GM23338 (cell line): ENCODE measurements around the gene APMAP. TPM values are rescaled to one million over a fixed set of nuclear protein-coding genes. Genes with fewer than 3 reads are reported as not detected.

Source experiments
- ATAC-seq: fragments of 200-7000 bp; cut with Tn5 transposase; 3 replicates; pipeline ENCODE4 v1.9.1; 2020
- DNase-seq: peaks from one replicate; pipeline ENCODE4 v3.0.0-alpha.2; 2015; ENCODE audit warnings: low spot score
- H2AFZ ChIP-seq: fragments of 200-600 bp; sonication (generic); 2 replicates; pipeline ENCODE4 v1.8.0; 2016; ENCODE audit warnings: antibody characterized with exemption, mild to moderate bottlenecking, moderate library complexity
- H3F3A ChIP-seq: fragments of 200-600 bp; sonication (generic); replicated peaks from 2 replicates; pipeline ENCODE4 v1.8.0; 2017; ENCODE audit warnings: antibody characterized with exemption, mixed run types, low read depth
- H3K27ac ChIP-seq: fragments of 200-600 bp; sonication (generic); 2 replicates; pipeline ENCODE4 v1.6.1; 2016; ENCODE audit warnings: low read depth
- H3K27me3 ChIP-seq: fragments of 200-600 bp; sonication (generic); 2 replicates; pipeline ENCODE4 v1.8.0; 2016; ENCODE audit warnings: mild to moderate bottlenecking, mixed run types, moderate library complexity; ENCODE audit not compliant: insufficient read depth
- H3K36me3 ChIP-seq: fragments of 200-600 bp; sonication (generic); 2 replicates; pipeline ENCODE4 v1.8.0; 2016; ENCODE audit warnings: mild to moderate bottlenecking; ENCODE audit not compliant: insufficient read depth
- H3K4me1 ChIP-seq: fragments of 200-600 bp; sonication (generic); 2 replicates; pipeline ENCODE4 v1.8.0; 2016; ENCODE audit warnings: mild to moderate bottlenecking, moderate library complexity; ENCODE audit not compliant: insufficient read depth
- H3K4me2 ChIP-seq: fragments of 200-600 bp; sonication (generic); 2 replicates; pipeline ENCODE4 v1.7.1; 2017; ENCODE audit warnings: mixed run types
- H3K4me3 ChIP-seq: fragments of 200-600 bp; sonication (generic); 2 replicates; pipeline ENCODE4 v1.6.1; 2016; ENCODE audit warnings: mixed run types
- H3K79me2 ChIP-seq: fragments of 200-600 bp; sonication (generic); replicated peaks from 2 replicates; pipeline ENCODE4 v1.8.0; 2017; ENCODE audit warnings: mild to moderate bottlenecking; ENCODE audit not compliant: insufficient read depth
- H3K9me2 ChIP-seq: fragments of 200-600 bp; sonication (generic); 2 replicates; pipeline ENCODE4 v1.8.0; 2017; ENCODE audit not compliant: insufficient read depth
- H4K20me1 ChIP-seq: fragments of 200-600 bp; sonication (generic); replicated peaks from 2 replicates; pipeline ENCODE4 v1.8.0; 2017; ENCODE audit warnings: mild to moderate bottlenecking; ENCODE audit not compliant: insufficient read depth
- H3K27ac Mint-ChIP-seq: 2 replicates; pipeline ENCODE4 v1.8.0; 2020; ENCODE audit warnings: inconsistent platforms, mild to moderate bottlenecking, moderate library complexity, mixed read lengths
- H3K27me3 Mint-ChIP-seq: 3 replicates; pipeline ENCODE4 v1.8.0; 2022; ENCODE audit warnings: low read depth, mild to moderate bottlenecking, moderate library complexity, mixed read lengths, inconsistent platforms; ENCODE audit not compliant: insufficient read depth, poor library complexity
- H3K36me3 Mint-ChIP-seq: 3 replicates; pipeline ENCODE4 v1.8.0; 2021; ENCODE audit warnings: low read depth, mild to moderate bottlenecking, inconsistent platforms, moderate library complexity, mixed read lengths
- H3K4me1 Mint-ChIP-seq: 3 replicates; pipeline ENCODE4 v1.8.0; 2020; ENCODE audit warnings: mild to moderate bottlenecking, inconsistent platforms, mixed read lengths
- H3K4me3 Mint-ChIP-seq: 3 replicates; pipeline ENCODE4 v1.8.0; 2021; ENCODE audit warnings: moderate library complexity, mild to moderate bottlenecking, inconsistent platforms, mixed read lengths
- H3K9me3 Mint-ChIP-seq: 3 replicates; pipeline ENCODE4 v1.8.0; 2020; ENCODE audit warnings: moderate library complexity, mild to moderate bottlenecking, inconsistent platforms, mixed read lengths
- CREB1 ChIP-seq: fragments of 250-450 bp; sonication (Bioruptor Pico); IDR thresholded peaks from 2 replicates; pipeline ENCODE4 v1.5.0; 2020; ENCODE audit warnings: low read depth, mild to moderate bottlenecking, moderate library complexity
- CTCF ChIP-seq, 2 experiments: fragments of 200-600 bp in 1 of 2; sonication (generic) in 1 of 2; conservative IDR thresholded peaks; 2 replicates each; pipeline versions ENCODE4 v1.5.1 to v1.6.1; 2016 to 2017; ENCODE audit warnings: antibody characterized with exemption in 2 of 2, low read depth in 2 of 2, mild to moderate bottlenecking in 2 of 2, moderate library complexity in 1 of 2
- ETS1 ChIP-seq: IDR thresholded peaks from 2 replicates; pipeline ENCODE4 v1.6.1; 2016; ENCODE audit warnings: antibody characterized with exemption
- EZH2 ChIP-seq: fragments of 200-600 bp; sonication (generic); IDR thresholded peaks from one replicate; pipeline ENCODE4 v1.8.0; 2017; ENCODE audit warnings: antibody characterized with exemption, mild to moderate bottlenecking, low read depth; ENCODE audit not compliant: unreplicated experiment
- EZH2phosphoT487 ChIP-seq: fragments of 200-600 bp; sonication (generic); IDR thresholded peaks from one replicate; pipeline ENCODE4 v1.8.1; 2018; ENCODE audit warnings: antibody characterized with exemption; ENCODE audit not compliant: unreplicated experiment
- JUNB ChIP-seq: IDR thresholded peaks from one replicate; pipeline ENCODE4 v1.6.1; 2016; ENCODE audit warnings: antibody characterized with exemption; ENCODE audit not compliant: unreplicated experiment
- NANOG ChIP-seq: IDR thresholded peaks from 2 replicates; pipeline ENCODE4 v1.6.1; 2016; ENCODE audit warnings: antibody characterized with exemption, borderline replicate concordance
- POLR2AphosphoS5 ChIP-seq: IDR thresholded peaks from 2 replicates; pipeline ENCODE4 v1.6.1; 2016; ENCODE audit warnings: antibody characterized with exemption, low read depth
- REST ChIP-seq: IDR thresholded peaks from one replicate; pipeline ENCODE4 v1.6.1; 2018; ENCODE audit warnings: antibody characterized with exemption; ENCODE audit not compliant: unreplicated experiment
- STAT1 ChIP-seq: IDR thresholded peaks from one replicate; pipeline ENCODE4 v1.6.1; 2016; ENCODE audit warnings: antibody characterized with exemption; ENCODE audit not compliant: unreplicated experiment
- ZNF114 ChIP-seq: fragments of 250-450 bp; sonication (Bioruptor Pico); IDR thresholded peaks from 2 replicates; pipeline ENCODE4 v1.5.0; 2020; ENCODE audit warnings: mild to moderate bottlenecking, moderate library complexity
- ZNF331 ChIP-seq: fragments of 250-450 bp; sonication (Bioruptor Pico); IDR thresholded peaks from 2 replicates; pipeline ENCODE4 v1.5.0; 2020; ENCODE audit warnings: low read depth, mild to moderate bottlenecking, moderate library complexity
- polyA plus RNA-seq: library from polyadenylated mRNA; unstranded; fragments of >200 nt; fragmentation: Nextera tagmentation; extraction: Ambion mirVana; gene quantifications from 2 replicates; pipeline ENCODE4 v1.2.1, GENCODE V29; 2016
- total RNA-seq: library from RNA; depleted of rRNA; stranded (reverse); fragments of >200 nt; shearing (Covaris generic); gene quantifications from 2 replicates; pipeline ENCODE4 v1.2.3, GENCODE V29; 2014

The APMAP gene
- total and polyA plus RNA-seq, 2 experiments from 2014 or later, result 31.7 to 72.3 TPM

- H3F3A ChIP-seq, result no peaks in the 10 kb centered on the region
- peak overlapping the region; percentile 64; the same call in 1 of the 2 replicates for H3K4me2 ChIP-seq
- H3K4me1 ChIP-seq, result no peaks in the 10 kb centered on the region
- H2AFZ ChIP-seq, result peak overlapping the region; percentile 97
- no peak for TF ChIP-seq POLR2AphosphoS5
- TF ChIP-seq ZNF331 (CRISPR knock-in tag), result no peak
- TF ChIP-seq CREB1 (CRISPR knock-in tag), result no peak
- TF ChIP-seq CTCF (conservative IDR thresholded peaks at IDR 0.05; ENCODE audit: low read depth in 2 of 2), result peak; percentile 80 to 88
- no peak for TF ChIP-seq ZNF114 (CRISPR knock-in tag)
- Mint-ChIP-seq H3K4me1 (peaks cover 5% of the 10 kb centered on the region), H3K27ac (no peak overlapping the region), H3K27me3 (no peaks in the 10 kb centered on the region), H3K36me3 (peaks cover 15% of the 10 kb centered on the region), H3K4me3 (no peak overlapping the region), H3K9me3 (peaks cover 28% of the 10 kb centered on the region)
- no peaks in the 10 kb centered on the region for H3K9me2 ChIP-seq
- H3K27ac ChIP-seq, result no peak overlapping the region
- H4K20me1 ChIP-seq, result no peaks in the 10 kb centered on the region
- ATAC-seq (peak; percentile 97), DNase-seq (peak; percentile 92)
- H3K27me3 ChIP-seq, result no peaks in the 10 kb centered on the region
- H3K79me2 ChIP-seq, result no peaks in the 10 kb centered on the region
- peak overlapping the region; percentile 39; the same call in 1 of the 2 replicates for H3K4me3 ChIP-seq
- H3K36me3 ChIP-seq, result no peaks in the 10 kb centered on the region
Measured at GRCh38 chr20:24917797-24918578, 74.6 kb downstream of the APMAP start.

- Histone ChIP-seq H3K4me2 (no peak overlapping the region), H3K79me2 (no peaks in the 10 kb centered on the region), H3K27me3 (no peaks in the 10 kb centered on the region), H3K36me3 (no peaks in the 10 kb centered on the region), H3K9me2 (no peaks in the 10 kb centered on the region), H3K4me1 (no peaks in the 10 kb centered on the region), H3F3A (no peaks in the 10 kb centered on the region), H4K20me1 (no peaks in the 10 kb centered on the region), H2AFZ (no peak overlapping the region), H3K4me3 (no peak overlapping the region), H3K27ac (no peak overlapping the region)
- peaks cover 15% of the 10 kb centered on the region for H3K36me3 Mint-ChIP-seq
- TF ChIP-seq ZNF114 (CRISPR knock-in tag) (no peak), REST (no peak), POLR2AphosphoS5 (no peak), STAT1 (no peak), EZH2phosphoT487 (no peak), CTCF (conservative IDR thresholded peaks at IDR 0.05; ENCODE audit: low read depth in 2 of 2) (no peak), NANOG (no peak), ZNF331 (CRISPR knock-in tag) (no peak), EZH2 (no peak), JUNB (no peak), ETS1 (no peak)
- no peak overlapping the region for H3K4me3 Mint-ChIP-seq
- H3K27ac Mint-ChIP-seq, result no peak overlapping the region
- peaks cover 5% of the 10 kb centered on the region for H3K27me3 Mint-ChIP-seq
- ATAC-seq (no peak), DNase-seq (no peak)
- peaks cover 6% of the 10 kb centered on the region for H3K4me1 Mint-ChIP-seq
- peaks cover 22% of the 10 kb centered on the region for H3K9me3 Mint-ChIP-seq
Measured at GRCh38 chr20:24917056-24917455, 75.5 kb downstream of the APMAP start.
